Neutrophil (primary cell): ENCODE data around the gene SNAI1.
"Not testable (repeated sequence)": the region's sequence is repeated elsewhere in the genome, so short reads cannot be mapped to it uniquely, and the experiment has no call there.

Source experiments
- H3K27ac ChIP-seq: fragments of 200-600 bp; sonication (generic); 2 replicates; pipeline ENCODE4 v1.5.1; 2016; ENCODE audit warnings: mild to moderate bottlenecking, moderate library complexity
- H3K27me3 ChIP-seq: fragments of 200-600 bp; sonication (generic); 2 replicates; pipeline ENCODE4 v1.6.0; 2016; ENCODE audit warnings: mild to moderate bottlenecking
- H3K36me3 ChIP-seq: fragments of 200-600 bp; sonication (generic); 2 replicates; pipeline ENCODE4 v1.5.1; 2017
- H3K4me1 ChIP-seq, 2 experiments: fragments of 200-600 bp in 1 of 2; sonication (generic) in 1 of 2; 1 replicate in 1 of 2; 2 replicates in 1 of 2; pipeline versions ENCODE4 v1.5.1 to v1.6.1; 2013 to 2016; ENCODE audit warnings: low read depth in 1 of 2, low read length in 1 of 2, mild to moderate bottlenecking in 1 of 2, moderate library complexity in 1 of 2; ENCODE audit not compliant: control insufficient read depth in 1 of 2, insufficient read depth in 1 of 2
- H3K4me3 ChIP-seq, 2 experiments: fragments of 200-600 bp in 1 of 2; sonication (generic) in 1 of 2; 1 replicate in 1 of 2; 2 replicates in 1 of 2; pipeline ENCODE4 v1.5.1; 2013 to 2016; ENCODE audit warnings: low read depth in 1 of 2, low read length in 1 of 2, mild to moderate bottlenecking in 1 of 2, moderate library complexity in 1 of 2
- H3K9me3 ChIP-seq: fragments of 200-600 bp; sonication (generic); 2 replicates; pipeline ENCODE4 v1.5.1; 2016
- TF ChIP-seq, protein P1 (sequence below): fragments of 200-600 bp; sonication (generic); IDR thresholded peaks from 2 replicates; pipeline ENCODE4 v1.5.1; 2016; ENCODE audit warnings: antibody characterized with exemption

SNAI1 gene

DNA sequence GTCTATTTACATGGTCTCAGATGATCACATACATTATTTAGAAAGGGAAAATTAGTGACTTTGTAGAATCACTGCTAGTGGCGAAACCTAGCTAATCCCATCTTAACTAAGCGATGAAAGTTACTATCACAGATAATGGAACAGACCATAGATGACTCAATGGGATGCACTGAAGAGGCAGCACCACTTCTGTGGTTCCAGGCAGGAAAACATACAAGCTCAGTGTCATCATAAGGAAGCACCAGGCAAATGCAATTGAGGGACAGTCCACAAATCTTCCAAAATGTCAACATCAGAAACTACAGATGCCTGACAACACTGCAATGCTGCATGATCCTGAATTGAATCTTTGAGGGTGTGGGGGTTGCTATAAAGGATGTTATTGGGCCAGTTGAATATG is 15.9 kb upstream of the SNAI1 start:
- Histone ChIP-seq H3K4me3 (no peak overlapping the region), H3K27me3 (no peaks in the 10 kb centered on the region), H3K4me1 (peaks cover 13 to 14% of the 10 kb centered on the region in 2 experiments), H3K27ac (no peak overlapping the region), H3K36me3 (peaks cover 22% of the 10 kb centered on the region), H3K9me3 (no peaks in the 10 kb centered on the region)
- TF ChIP-seq, protein P1, sequence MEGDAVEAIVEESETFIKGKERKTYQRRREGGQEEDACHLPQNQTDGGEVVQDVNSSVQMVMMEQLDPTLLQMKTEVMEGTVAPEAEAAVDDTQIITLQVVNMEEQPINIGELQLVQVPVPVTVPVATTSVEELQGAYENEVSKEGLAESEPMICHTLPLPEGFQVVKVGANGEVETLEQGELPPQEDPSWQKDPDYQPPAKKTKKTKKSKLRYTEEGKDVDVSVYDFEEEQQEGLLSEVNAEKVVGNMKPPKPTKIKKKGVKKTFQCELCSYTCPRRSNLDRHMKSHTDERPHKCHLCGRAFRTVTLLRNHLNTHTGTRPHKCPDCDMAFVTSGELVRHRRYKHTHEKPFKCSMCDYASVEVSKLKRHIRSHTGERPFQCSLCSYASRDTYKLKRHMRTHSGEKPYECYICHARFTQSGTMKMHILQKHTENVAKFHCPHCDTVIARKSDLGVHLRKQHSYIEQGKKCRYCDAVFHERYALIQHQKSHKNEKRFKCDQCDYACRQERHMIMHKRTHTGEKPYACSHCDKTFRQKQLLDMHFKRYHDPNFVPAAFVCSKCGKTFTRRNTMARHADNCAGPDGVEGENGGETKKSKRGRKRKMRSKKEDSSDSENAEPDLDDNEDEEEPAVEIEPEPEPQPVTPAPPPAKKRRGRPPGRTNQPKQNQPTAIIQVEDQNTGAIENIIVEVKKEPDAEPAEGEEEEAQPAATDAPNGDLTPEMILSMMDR = no peak

DNA sequence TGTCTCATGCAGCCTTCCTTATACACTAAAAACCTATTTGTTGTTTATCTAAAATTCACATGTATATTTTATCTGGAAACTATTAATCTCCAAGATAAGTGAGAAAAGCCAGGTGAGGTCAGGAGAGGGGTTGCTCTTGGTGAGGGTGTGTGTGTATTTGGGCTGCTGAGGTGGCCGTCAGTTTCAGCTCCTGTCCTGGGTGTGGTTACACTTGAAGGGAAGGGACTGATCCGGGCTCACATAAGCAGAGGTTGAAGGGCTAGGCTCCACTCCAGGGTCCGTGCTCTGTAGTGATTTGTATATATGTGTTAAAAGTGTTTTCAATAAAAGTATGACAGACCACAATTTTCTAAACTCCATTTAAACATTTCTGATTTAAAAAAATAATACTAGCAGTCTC is 13.5 kb upstream of the SNAI1 start:
- Histone ChIP-seq H3K4me3 (no peak overlapping the region), H3K27me3 (no peaks in the 10 kb centered on the region), H3K36me3 (peaks cover 11% of the 10 kb centered on the region), H3K9me3 (no peaks in the 10 kb centered on the region), H3K27ac (no peak overlapping the region), H3K4me1 (peaks cover 13 to 14% of the 10 kb centered on the region in 2 experiments)
- TF ChIP-seq, protein P1 = no peak

DNA sequence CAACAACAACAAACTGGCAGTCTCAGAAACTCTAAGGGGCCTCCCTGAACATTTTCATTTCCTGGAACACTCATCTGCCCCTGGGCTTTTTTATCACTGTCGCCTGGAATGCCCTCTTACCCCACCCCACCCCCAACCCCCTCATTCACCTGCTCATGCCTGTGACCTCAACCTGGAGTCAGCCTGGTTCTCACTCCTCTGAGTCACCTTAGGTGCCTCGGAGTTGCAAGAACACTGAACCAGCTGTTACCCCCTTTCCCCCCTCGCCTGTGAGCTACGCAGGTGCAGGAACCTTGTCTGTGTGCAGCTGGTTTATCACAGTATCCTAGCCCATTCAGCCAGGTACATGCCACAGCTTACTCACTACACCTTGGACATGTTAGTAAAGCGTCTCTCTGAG is 12.8 kb upstream of the SNAI1 start:
- Histone ChIP-seq H3K9me3 (no peaks in the 10 kb centered on the region), H3K27ac (no peak overlapping the region), H3K36me3 (peaks cover 6% of the 10 kb centered on the region), H3K4me3 (no peak overlapping the region), H3K27me3 (no peaks in the 10 kb centered on the region), H3K4me1 (peaks cover 10 to 13% of the 10 kb centered on the region in 2 experiments)
- TF ChIP-seq, protein P1 = no peak

DNA sequence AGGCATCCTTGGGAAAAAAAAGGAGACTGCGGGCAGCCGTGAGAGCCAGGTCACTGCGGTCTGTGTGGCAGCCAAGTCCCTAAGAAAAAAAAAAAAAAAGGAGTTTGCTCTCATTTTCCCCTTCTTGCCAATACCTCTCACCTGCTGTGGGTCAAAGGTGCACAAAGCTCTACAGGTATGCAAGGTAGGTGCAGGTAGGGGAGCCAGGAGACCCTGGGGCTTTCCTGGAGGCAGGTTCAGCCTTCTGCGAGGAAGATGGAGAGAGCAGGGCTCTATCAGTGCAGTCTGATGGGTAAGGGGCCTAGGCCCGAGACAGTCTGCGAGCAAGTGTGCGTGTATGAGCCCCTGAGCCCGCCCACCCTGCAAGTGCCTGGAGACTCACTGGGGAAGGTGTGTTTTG is 12.3 kb upstream of the SNAI1 start:
- peaks cover 6 to 8% of the 10 kb centered on the region in 2 experiments for H3K4me1 ChIP-seq
- H3K36me3 ChIP-seq = peaks cover 2% of the 10 kb centered on the region
- no peaks in the 10 kb centered on the region for H3K27me3 ChIP-seq
- no peak overlapping the region for H3K4me3 ChIP-seq
- H3K27ac ChIP-seq = no peak overlapping the region
- TF ChIP-seq, protein P1 = no peak
- H3K9me3 ChIP-seq = no peaks in the 10 kb centered on the region

DNA sequence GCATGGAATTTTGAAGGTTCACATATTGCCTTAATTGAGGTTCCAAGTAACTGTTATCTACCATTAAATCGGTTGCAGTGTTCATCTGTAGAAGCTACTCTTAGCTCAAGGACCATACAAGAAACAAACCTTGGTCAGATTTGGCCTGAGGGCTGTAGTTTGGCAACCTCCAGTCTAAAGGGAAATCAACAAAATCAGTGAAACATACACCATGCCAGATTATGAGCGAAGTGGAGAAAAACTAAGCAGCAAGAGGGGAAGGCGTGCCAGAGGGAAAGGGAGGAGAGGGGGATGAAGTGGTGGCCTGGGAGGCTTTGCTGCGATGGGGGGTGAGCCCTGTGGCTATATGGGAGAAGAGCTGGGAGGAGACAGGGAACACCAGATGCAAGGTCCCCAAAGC is 8.8 kb upstream of the SNAI1 start:
- TF ChIP-seq, protein P1 = no peak

DNA sequence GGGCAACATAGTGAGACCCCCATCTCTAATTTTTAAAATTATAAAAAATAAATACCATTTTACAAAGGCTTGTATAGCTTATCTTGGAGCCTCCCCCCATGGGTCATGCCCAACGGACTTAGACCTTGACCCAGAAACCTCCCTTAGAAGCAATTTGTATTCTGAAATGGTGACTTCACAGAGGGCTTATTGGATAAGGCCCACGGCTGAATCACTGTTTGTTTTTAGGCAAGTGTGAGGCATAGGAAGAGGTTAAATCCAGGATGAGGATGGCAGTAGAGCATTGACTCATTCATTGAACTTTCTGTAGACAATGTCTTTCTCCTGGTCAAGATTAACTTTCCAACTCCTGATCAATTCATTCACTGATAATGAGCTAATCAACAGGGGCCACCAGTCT is 6.2 kb upstream of the SNAI1 start:
- Histone ChIP-seq H3K36me3 (no peaks in the 10 kb centered on the region), H3K27ac (no peak overlapping the region), H3K4me1 (peaks cover 3 to 7% of the 10 kb centered on the region in 2 experiments), H3K9me3 (no peaks in the 10 kb centered on the region), H3K4me3 (no peak overlapping the region), H3K27me3 (peaks cover 28% of the 10 kb centered on the region)
- TF ChIP-seq, protein P1 = no peak

More for the DNA sequence above, 8.8 kb upstream of the SNAI1 start:
- Histone ChIP-seq H3K9me3 (no peaks in the 10 kb centered on the region), H3K4me1 (peaks cover under 1 to 3% of the 10 kb centered on the region in 2 experiments), H3K4me3 (no peak overlapping the region), H3K27me3 (peaks cover 2% of the 10 kb centered on the region), H3K36me3 (no peaks in the 10 kb centered on the region), H3K27ac (no peak overlapping the region)

DNA sequence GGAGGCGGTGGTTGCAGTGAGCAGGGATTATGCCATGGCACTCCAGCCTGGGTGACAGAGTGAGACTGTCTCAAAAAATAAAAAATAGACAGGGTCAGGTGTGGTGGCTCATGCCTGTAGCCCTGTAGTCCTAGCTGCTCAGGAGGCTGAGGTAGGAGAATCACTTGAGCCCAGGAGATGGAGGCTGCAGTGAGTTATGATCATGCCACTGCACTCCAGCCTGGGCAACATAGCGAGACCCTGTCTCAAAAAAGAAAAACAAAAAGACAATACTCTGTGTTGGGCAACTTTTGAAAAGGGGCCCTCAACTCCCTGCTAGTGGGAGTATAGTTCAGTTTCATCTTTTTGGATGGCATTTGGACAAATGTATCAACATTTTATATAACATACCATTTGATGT is 5.0 kb upstream of the SNAI1 start:
- H3K4me3 ChIP-seq, H3K27ac ChIP-seq, H3K36me3 ChIP-seq, H3K9me3 ChIP-seq: not testable (repeated sequence)
- Histone ChIP-seq H3K4me1 (peaks cover 11 to 16% of the 10 kb centered on the region in 2 experiments), H3K27me3 (peaks cover 40% of the 10 kb centered on the region)
